ENCODE measurements around the gene CCK. TPM values are rescaled to one million over a fixed set of nuclear protein-coding genes. Genes with fewer than 3 reads are reported as not detected.

Gene CCK
- total RNA-seq, 2 donors from 2014 or later = not detected

DNA sequence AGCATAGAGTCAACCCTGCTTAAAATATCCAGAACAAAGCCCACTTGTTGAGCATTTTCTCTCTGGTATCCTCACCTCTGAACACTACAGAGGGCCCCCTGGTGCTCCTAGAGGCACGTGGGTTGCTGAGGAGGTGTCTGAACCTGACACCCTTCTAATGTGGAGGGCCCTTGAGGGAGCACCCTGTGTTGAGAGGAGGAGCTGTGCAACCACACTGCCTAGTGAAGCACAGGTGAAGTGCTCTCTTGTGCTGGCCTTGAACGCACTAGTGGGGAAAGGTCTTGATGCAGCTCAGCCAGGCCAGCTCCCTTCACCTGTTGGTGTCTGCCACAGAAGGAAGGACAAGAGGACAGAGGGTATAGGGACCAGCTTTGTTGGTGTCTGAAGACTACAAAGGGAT, 51.9 kb downstream of the CCK start:
- no peak for DNase-seq
- peak overlapping the region in 1 of 2 donors; percentile 16 for H3K4me3 Mint-ChIP-seq

DNA sequence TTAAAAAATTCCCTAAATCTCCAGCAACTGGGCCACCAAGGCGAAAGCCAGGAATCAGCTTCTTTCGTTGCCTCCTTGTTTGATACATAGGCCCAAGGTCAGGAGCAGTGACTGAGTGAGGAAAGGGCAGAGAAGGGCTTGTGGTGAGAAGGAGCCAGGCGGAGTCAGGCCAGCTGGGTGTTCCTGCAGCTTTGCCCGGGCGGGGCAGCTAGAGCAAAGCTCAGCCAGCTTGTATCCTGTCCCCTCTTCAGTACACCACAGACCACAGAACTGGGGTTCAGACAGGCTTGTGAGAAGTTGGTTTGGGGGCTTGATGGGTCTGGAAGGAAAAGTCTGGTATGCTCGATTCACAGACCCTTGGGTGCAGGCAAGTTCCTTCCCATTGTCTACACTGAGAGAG, 52.6 kb downstream of the CCK start:
- Mint-ChIP-seq H3K27ac (no peak overlapping the region), H3K4me3 (no peak overlapping the region), H3K36me3 (ENCODE audit: insufficient read depth in 2 of 2) (peaks cover under 1% of the 10 kb centered on the region in 2 donors), H3K27me3 (ENCODE audit: low read depth) (no peaks in the 10 kb centered on the region), H3K9me3 (no peaks in the 10 kb centered on the region), H3K4me1 (ENCODE audit: low read depth) (peaks cover 53% of the 10 kb centered on the region)
- peak in 1 of 2 donors; percentile 32 for ATAC-seq (replicated peaks in 1 of 2)
- no peak for DNase-seq

More for the DNA sequence above, 51.9 kb downstream of the CCK start:
- Mint-ChIP-seq H3K36me3 (ENCODE audit: insufficient read depth in 2 of 2) (no peaks in the 10 kb centered on the region), H3K27ac (no peak overlapping the region), H3K27me3 (ENCODE audit: low read depth) (no peaks in the 10 kb centered on the region), H3K4me1 (ENCODE audit: low read depth) (peaks cover 53% of the 10 kb centered on the region), H3K9me3 (no peaks in the 10 kb centered on the region)
- ATAC-seq (replicated peaks in 1 of 2) = peak; percentile 30 to 35

DNA sequence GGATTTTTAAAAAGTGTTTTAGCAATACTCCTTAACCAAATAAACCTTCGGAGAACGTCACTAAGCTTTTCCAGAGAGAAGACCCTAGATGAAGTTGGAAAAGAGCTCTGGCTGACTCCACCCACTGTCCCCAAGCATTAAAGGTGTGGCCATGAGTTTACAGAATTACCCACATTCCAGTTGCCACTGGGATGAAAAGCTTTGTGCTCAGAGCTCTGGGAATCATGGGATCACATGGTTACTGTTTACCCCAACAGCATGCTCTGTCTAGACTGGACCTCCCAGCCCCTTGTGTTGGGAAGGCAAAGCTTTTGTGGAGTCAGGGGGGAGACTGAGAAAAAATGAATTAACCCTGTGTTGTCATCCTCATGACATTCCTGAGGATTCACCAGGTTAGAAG, 55.3 kb downstream of the CCK start:
- Mint-ChIP-seq H3K27me3 (ENCODE audit: low read depth) (no peaks in the 10 kb centered on the region), H3K4me3 (no peak overlapping the region), H3K9me3 (no peaks in the 10 kb centered on the region), H3K4me1 (ENCODE audit: low read depth) (peaks cover 29% of the 10 kb centered on the region), H3K27ac (no peak overlapping the region), H3K36me3 (ENCODE audit: insufficient read depth in 2 of 2) (peaks cover 2% of the 10 kb centered on the region in 2 donors)
- ATAC-seq (replicated peaks in 1 of 2) (no peak), DNase-seq (no peak)

DNA sequence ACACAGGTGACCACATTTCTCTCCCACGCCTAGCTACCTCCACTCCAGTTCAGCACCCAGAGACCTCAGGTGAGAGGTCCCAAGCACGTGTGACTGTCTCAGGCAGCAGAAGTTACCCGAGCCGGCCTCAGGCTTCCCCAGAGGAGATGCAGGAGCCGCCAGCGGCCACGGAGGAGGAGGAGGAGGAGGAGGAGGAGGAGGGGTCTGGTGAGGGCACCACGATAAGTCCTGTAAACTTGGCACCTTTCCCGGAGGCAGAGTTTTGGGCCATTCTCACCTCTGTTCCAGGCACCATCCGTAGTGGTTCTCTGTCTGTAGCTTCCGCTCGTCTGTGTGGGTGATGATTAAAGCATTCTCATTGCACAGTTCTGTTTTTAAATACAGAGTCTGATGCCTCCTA, 56.1 kb downstream of the CCK start:
- no peak overlapping the region for H3K27ac Mint-ChIP-seq

More for the DNA sequence above, 56.1 kb downstream of the CCK start:
- ATAC-seq (replicated peaks in 1 of 2) (no peak), DNase-seq (no peak)
- H3K36me3 Mint-ChIP-seq (ENCODE audit: insufficient read depth in 2 of 2) = peaks cover 2% of the 10 kb centered on the region in 2 donors
- no peaks in the 10 kb centered on the region for H3K9me3 Mint-ChIP-seq
- peaks cover 24% of the 10 kb centered on the region for H3K4me1 Mint-ChIP-seq (ENCODE audit: low read depth)
- H3K27me3 Mint-ChIP-seq (ENCODE audit: low read depth) = no peaks in the 10 kb centered on the region
- H3K4me3 Mint-ChIP-seq = no peak overlapping the region

Other genes starting within 250 kb of the CCK start
- gene TRAK1, start 174.8 kb downstream of the CCK start, total RNA-seq = 10 to 100 TPM; 17.8 to 19.6 TPM
- gene LYZL4, start 144.4 kb upstream of the CCK start, total RNA-seq = not detected
- 1 to 10 TPM; 5.6 to 6.6 TPM for gene VIPR1, start 236.5 kb upstream of the CCK start, total RNA-seq

All from activated T-cell treated with anti-CD3 and anti-CD28 coated beads, Interleukin-2, amount 50 U/mL, for 72 hours (primary cell).